OCI-LY3 (cell line): ENCODE measurements around the gene AGPAT1.

Experiments used
- EZH2phosphoT487 ChIP-seq: fragments of 200-600 bp; shearing (Covaris generic); IDR thresholded peaks from 2 replicates; pipeline ENCODE4 v1.6.1; 2018; ENCODE audit warnings: antibody characterized with exemption, mixed run types, low read depth
- TF ChIP-seq, protein P1 (sequence below): fragments of 200-600, 300-600 bp; sonication (generic); IDR thresholded peaks from 2 replicates; pipeline ENCODE4 v1.5.1; 2014; ENCODE audit warnings: antibody characterized with exemption, low read length, low read depth

DNA sequence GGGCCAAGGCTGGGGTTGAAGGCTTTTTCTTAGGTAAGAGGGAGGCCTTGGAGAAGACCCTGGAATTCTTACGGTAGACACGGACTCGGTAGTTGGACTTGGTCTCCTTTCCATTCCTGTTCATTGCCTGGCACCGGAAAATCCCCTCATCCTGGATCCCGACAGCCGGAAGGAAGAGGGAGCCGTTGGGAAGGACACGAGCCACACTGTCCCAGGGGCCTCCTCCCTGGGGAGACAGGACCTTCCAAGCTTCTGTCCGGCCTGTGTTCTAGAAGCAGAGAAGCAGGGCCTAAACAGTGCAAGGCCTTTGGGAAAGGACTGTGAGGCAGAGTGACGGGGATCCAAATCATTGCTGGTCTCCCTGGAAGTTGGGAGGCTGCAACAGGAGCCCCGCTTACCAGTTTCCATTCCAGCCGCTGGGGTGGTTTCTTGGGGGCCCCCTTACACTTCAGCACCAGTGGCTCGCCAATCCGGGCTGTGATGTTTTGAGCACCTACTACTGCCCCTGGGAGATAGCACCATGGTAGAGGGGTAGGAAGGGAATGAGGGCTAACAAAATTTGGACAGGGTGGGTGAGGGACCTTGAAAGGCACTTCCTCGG, 7.7 kb upstream of the AGPAT1 start:
- TF ChIP-seq, protein P1, sequence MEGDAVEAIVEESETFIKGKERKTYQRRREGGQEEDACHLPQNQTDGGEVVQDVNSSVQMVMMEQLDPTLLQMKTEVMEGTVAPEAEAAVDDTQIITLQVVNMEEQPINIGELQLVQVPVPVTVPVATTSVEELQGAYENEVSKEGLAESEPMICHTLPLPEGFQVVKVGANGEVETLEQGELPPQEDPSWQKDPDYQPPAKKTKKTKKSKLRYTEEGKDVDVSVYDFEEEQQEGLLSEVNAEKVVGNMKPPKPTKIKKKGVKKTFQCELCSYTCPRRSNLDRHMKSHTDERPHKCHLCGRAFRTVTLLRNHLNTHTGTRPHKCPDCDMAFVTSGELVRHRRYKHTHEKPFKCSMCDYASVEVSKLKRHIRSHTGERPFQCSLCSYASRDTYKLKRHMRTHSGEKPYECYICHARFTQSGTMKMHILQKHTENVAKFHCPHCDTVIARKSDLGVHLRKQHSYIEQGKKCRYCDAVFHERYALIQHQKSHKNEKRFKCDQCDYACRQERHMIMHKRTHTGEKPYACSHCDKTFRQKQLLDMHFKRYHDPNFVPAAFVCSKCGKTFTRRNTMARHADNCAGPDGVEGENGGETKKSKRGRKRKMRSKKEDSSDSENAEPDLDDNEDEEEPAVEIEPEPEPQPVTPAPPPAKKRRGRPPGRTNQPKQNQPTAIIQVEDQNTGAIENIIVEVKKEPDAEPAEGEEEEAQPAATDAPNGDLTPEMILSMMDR, result no peak
- TF ChIP-seq EZH2phosphoT487, result no peak
